Caki2 (cell line): ENCODE results near the gene FILIP1L. TPM values are rescaled to one million over a fixed set of nuclear protein-coding genes. Genes with fewer than 3 reads are reported as not detected.

ENCODE experiments used
- DNase-seq: peaks from one replicate; pipeline ENCODE4 v3.0.0-alpha.2; 2015; ENCODE audit warnings: low read depth
- in situ Hi-C: cut with HindIII; loops from 2 replicates; pipeline ENCODE4 v1.10.0; 2016; ENCODE audit warnings: low sequenced_read_pairs, low pct_unique_long_range_greater_than_20kb, mixed read lengths
- total RNA-seq: library from RNA; depleted of rRNA; stranded (reverse); fragments of >200 nt; shearing (Covaris generic); gene quantifications from 2 replicates; pipeline ENCODE4 v1.2.3, GENCODE V29; 2014; ENCODE audit warnings: low replicate concordance

Gene FILIP1L
- total RNA-seq, 1 experiment from 2014 or later, result not detected

DNA sequence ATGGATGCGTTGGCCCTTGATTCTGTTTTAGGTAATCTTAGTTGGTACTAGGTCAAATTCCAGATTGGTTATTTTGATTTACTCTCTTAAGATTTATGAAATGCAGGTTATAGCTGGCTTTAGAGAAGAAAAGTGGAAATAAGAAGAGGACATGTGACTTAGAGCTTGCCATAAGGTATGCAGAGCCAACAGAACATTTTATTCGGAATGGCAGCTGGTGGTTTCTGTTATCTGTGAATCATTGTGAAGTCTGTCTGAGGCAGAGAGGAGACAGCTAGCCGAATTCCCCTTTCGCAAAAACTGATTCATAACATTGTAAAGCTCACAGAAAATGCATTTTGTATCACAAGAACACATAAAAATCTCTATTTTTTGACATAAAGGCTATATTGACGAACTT is 82.1 kb downstream of the FILIP1L start:
- in situ Hi-C loops, result no loop called here
- DNase-seq, result no peak

DNA sequence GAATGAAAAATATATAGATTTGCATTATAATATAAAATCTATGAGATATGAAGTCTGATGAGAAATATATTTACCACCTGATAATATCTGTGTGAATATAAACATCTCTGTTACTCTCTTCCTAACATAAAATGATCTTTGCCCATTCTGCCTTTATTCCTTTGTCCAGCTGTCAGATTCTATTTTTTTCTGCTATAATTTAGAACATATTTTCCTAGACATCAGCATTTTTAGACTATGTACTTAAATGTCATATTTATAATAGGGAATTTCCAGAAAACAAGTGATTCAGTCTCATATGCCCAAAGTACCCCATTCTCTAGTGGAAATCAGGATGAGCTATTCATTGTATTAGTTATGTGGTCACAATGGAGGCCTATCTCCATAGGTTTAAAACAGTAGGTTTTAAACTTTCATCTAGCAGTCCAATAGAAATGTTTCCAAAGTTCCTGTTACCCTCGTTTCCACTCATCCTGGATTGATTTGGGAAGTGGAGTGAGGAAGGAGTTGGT is 83.3 kb downstream of the FILIP1L start:
- in situ Hi-C loops, result no loop called here
- no peak for DNase-seq

DNA sequence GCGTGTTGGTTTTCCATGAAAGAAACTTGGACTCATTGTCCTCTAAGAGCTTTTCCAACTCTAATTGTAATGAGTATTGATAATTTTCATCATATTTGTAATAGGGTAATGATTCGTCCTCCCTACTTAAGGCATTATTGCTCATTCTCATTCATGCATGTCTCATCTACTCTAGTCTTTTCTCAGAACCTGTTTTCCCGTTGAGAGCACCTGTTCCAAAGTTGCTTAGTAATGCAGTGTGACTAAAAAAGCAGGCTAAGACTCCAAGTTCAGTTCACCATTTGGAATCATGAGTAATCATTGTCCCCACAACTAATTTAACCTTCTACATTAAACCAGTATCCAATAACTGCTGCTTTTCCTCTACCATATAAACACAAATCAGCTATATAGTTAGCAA is 84.0 kb downstream of the FILIP1L start:
- in situ Hi-C loops, result no loop called here
- no peak for DNase-seq

DNA sequence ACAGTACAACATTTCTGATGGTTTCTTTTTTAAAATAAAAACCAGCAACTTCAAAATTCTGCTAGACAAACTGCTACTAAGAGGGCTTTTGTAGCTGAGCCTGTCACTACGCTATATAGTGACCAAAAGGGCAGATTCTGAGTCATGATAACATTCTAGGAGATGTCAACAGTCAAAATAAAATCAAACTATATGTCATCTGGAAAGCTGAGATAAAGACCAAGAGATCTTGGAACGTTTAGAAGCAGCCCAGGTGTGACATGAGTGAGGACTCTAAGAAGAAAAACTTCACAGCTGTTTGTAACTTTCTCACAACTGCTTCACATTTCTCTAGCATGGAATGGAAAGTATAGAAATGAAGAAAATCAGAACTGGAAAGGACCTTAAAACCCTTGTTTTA is 84.6 kb downstream of the FILIP1L start:
- in situ Hi-C loops, result no loop called here
- DNase-seq, result no peak

DNA sequence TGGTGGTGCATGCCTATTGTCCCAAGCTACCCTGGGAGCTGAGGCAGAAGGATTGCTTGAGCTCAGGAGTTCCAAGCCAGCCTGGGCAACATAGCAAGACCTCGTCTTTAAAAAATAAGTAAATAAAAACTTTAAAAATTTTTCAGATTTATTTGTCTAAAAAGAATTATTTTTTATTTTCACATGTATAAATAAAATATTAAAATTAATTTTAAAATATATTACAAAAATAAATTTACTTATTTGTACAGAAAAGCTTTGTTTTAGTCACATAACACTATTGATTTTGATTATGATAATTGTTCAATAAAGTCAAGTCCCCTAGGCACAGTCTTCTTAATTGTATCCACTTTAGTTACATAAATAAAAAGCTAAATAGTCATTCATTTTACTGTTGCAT is 85.2 kb downstream of the FILIP1L start:
- DNase-seq, result no peak

DNA sequence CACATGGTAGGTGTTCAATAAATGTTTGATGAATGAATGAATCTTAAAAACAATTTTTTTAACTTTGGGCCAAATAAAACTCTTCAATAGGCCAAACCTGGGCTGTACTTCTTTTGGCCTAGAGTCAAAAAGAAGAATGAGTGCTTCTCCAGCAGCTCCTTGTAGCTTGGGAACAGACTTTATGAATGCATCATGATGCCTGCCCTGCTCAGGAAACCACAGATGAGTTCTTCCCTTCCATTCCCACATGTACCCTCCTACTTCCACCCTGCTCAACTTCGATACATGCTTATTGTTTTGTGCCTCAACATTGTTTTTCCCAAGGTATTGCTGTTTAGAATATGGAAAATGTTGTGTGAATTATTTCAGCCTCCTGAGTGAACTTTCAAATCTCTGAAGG is 87.0 kb downstream of the FILIP1L start:
- no peak for DNase-seq
- in situ Hi-C loops, result no loop called here

More for the DNA sequence above, 85.2 kb downstream of the FILIP1L start:
- in situ Hi-C loops, result no loop called here

DNA sequence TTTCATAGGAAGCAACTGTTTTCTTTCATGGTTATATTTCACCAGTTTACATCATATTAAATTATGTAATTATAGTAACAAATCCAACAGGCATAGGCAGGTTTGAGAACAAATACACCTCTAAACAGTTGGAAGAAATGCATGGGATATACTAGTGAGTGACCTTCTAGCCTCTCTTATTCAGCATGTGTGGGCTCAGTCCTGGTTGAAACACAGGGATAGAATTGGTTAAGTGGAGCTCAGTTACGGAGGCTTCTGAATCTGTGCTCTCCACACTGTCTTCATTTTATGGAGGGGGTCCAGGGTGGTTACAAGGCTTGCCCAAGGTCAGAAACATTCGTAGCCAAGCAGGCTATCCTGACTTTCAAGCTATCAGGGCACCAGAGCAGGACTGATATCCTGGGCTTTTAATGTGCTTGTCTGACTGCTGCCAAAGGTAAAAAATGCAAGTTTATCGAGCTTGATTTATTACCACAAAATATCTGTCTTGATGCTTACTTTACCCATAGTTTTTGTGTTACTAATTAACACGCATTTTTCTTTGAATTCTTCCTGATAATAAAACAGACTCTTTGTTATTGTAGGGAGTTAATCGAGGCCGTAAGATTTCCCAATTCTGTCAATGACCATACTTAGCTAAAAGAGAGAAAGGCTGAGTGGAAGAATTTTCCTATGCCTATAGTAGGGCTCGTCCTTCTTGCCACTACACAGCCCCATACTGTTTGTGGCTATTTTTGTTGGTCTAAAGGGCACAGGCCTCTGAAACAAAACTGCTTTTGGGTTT is 89.6 kb downstream of the FILIP1L start:
- in situ Hi-C loops, result no loop called here
- peak; percentile 52 for DNase-seq

DNA sequence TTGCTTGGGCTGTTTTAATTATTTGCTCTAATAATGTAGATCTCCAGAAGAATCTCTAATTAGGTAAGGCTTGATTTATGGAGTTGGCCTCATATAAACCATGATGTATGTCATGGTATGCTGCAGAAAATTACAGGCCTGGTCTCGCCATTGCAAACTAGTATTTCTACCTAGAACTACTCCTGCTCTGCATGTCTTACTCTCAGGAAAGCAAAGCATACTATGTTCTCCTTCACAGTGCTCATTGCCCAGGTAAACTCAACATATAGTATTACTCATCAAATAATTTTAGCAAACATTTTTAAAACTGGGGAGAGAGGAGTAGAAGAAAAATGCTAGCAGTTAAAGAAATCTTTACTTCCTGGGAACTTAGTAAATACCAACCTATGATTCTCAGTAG is 90.7 kb downstream of the FILIP1L start:
- in situ Hi-C loops, result no loop called here
- DNase-seq, result no peak

DNA sequence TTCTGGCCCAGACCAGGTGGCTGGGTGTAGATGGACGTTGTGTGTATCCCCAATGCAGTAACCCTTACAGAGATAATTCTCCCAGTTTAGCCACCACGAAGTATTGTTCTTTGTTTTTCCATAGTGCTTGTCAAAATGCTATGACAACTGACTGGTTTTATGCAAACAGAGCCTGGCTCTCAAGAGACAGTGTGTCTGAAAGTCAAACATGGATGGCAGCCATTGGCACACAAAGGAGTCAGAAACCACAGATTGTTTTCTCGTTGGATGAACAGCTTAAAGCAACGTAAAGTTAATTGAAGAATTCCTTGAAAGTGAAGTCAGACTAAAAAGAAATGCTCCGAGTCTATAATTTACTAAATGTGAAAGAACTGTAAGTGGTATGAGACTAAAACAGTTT is 91.2 kb downstream of the FILIP1L start:
- in situ Hi-C loops, result no loop called here
- peak; percentile 38 for DNase-seq

DNA sequence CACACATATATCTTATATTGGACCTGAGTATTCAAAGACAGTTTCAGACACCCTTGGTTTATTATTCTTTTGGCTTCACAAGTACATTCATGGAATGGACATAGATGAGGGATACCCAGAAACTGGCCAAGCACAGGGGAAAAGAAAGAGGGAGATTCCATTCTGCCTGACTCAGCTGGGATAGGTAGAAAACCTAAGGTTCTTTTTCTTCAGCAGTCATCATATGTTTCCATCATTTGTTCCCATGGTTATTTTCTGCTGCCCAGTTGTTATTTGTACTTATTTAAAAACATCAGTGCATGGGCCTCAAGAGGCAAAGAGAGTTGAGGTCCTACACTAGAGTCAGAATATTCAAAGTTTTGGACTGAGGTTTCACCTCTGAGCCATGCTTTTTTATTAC is 91.8 kb downstream of the FILIP1L start:
- no peak for DNase-seq
- in situ Hi-C loops, result no loop called here

DNA sequence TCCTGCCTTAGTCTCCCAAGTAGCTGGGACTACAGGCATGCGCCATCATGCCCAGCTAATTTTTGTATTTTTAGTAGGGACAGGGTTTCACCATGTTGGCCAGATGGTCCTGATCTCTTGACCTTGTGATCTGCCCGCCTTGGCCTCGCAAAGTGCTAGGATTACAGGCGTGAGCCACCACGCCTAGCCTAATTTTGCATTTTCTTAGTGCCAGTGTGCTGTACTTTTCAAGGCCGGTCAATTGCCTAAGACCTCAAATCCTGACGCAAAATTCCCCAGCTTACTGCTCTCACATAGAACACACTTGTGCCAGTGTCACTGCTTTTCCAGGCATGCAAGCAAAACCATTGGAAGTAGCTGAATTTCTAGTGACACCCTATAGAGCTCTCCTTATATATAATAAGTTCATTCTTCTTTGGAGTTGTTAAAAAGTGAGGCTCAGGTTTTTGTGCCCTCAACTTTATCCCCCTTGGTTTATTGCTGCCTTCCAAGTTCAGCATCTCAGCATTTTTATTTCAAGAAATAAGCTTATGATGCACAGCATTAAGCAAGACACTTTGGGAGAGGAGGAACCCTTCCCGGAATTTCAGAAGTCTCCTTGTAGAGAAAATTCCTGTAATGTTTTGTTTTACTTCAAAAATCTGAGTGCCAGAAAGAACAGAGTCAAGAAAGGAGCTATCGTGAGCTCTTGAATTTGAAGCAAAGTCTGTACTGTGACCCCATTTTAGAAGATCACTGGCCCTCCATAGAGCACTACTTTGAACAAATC is 93.2 kb downstream of the FILIP1L start:
- in situ Hi-C loops, result no loop called here
- no peak for DNase-seq

DNA sequence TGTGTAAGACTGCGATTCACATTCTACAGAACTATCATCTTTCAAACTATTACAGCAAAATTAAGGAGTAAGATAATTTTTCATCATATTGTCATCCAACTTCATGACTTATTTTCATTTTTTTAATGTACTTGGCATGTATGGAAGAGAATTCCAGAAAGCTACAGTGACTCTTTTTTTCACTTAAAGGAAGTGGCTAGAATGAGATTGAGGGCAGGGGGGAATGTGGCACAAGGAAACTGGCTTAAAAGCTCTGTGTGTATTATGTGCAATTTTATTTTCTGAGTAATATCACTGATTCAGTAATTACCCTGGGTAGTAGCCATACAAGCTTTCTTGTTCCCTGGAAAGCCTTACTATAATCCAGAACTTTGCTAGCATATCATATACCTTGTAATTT is 94.6 kb downstream of the FILIP1L start:
- in situ Hi-C loops, result no loop called here
- DNase-seq, result no peak

DNA sequence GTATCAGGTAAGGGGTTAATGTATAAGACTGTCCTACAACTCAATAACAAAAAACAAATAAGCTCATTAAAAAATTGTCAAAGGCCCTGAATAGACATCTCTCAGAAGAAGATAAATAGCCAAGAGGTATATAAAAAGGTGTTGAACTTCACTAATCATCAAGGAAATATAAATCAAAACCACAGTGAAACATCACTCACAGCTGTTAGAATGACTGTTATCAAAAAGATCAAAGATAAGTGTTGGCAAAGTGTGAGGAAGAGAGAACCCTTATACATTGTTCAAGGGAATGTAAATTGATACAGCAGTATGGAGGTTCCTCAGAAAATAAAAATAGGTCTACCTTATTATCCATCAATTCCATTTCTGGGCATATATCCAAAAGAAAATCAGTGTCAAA is 95.5 kb downstream of the FILIP1L start:
- no peak for DNase-seq
- in situ Hi-C loops, result no loop called here

DNA sequence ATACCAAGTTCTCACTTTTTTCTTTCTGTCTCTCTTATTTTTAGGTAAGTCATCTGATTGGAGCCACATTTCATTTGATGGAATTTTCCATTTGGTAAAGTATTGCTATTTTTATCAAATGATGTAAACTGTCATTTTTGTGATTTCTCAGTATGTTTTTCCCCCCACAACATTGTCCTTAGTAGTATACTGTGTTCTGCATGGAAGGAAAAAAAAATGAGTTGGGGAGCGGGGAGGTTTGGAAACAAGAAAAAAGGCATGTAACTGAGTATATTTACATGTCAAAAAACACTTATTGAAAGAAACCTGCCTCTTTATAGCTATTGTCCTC is 104.2 kb downstream of the FILIP1L start:
- in situ Hi-C loops, result no loop called here
- DNase-seq, result no peak

DNA sequence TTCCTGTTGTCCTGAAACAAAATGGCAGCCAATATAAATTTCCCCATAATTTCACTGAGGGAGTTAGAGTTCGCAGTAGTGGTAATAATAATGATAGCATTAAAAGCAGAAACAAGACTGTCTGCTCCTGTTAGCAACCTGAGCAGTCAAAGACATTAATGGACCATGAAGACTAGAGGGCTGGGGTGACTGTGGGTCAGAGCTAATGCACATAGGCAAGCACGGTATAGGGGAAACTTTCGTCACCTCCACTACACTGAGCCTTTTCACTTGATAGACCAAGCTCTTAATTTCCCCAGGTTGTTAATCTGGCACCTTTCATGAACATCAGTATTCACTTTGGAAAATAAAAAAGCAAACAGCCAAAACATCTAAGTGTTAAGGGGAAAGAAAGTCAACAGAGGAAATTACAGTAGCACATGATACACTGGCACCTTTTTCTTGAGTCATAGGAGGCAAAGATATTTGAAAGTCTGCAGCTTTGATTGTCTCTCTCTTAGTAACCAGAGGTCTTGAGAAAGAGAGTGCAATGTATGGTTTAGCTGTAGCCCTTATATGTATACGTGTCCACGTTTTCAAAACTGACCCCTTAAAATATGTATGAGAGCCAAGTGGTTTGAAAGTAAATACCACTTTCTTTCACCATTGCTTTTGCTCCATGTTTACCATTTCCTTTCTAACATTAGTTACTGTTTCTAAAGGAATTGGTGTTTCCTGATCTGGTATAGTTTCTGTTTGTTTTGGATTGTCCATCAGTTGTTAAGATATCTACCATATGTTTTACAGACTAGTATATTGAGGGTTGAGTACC is 104.8 kb downstream of the FILIP1L start:
- DNase-seq, result no peak
- in situ Hi-C loops, result no loop called here

DNA sequence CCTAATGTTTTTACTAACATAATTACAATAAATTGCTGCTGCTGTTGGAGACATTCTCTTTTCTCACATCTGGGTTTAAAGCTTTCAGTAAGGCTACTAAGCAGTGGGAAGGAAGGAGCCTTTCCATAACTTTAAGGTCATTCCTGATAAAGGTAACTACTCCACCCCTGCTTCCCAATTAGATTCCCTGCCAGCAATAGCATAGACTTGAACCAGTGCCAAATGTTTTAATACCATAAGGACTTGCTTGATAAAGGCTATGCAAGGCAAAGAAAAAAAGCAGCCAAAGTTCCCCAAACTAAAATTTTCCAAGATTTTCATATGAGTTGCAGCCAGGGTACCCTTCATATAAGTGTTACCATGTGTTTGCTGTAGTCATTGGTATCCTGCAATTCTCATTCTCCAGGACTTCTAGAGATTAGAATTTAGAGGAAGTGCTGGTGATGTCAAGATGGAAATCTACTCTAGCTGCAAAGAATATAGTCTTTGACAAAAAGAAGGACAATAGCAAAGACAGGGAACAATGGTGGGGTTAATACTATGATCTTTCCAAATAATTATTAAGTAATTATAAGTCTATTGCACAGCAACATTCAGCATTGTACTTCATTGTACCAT is 106.1 kb downstream of the FILIP1L start:
- in situ Hi-C loops, result no loop called here
- no peak for DNase-seq

DNA sequence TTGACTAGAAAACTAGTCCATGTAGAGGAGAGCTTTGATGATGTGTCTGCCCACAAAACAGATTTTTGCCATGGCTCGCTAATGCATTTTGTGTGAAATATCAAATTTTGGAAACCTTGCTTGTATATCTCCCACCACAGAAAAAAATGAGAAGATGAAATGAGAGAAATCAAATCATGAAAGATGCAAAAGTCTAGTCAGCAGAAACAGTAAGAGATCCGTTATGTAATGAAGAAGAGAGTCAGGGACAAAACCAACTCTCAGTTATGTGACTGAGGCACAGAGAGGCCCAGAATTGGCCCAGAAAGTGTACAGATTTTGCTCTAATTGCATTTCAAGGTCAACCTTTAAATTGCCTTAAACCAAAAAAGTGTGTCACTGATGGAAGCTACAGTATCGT is 107.0 kb downstream of the FILIP1L start:
- in situ Hi-C loops, result no loop called here

DNA sequence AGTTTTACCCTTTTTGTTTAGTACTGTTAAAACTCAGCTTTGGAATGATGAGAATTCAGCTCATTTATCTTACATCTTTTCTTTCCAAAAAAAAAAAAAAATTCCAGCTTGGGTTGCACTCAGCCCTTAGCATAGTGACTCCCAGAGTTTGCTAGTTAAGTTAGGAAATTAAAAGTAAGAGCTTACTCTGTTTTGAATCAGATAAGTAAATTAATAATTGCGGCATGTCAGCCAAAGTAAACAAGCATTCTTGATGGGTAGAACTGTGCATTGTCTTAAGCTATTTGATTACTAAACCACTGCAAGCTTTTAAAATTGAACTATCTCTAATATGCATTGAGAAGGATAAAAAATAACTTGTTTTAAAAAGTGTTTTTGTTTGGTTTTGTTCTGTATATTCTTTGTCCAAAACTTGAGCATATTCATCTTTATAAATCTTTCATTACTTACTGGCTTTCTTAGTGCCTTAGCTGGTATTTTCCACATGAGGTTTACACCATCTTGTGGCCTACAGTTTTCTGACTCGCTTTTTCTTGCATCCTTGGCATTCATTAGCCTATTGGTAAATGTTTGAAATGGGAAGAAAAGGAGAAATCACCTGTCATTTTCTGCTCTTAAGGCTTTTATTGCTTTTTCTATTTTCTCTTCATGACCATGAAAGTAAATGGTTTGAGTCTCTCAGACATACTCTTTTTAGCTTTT is 107.6 kb downstream of the FILIP1L start:
- in situ Hi-C loops, result no loop called here
- no peak for DNase-seq

More for the DNA sequence above, 107.0 kb downstream of the FILIP1L start:
- DNase-seq, result no peak
